GM12878 (cell line): ENCODE measurements around the gene MAP3K4. TPM values are rescaled to one million over a fixed set of nuclear protein-coding genes. Genes with fewer than 3 reads are reported as not detected.

Experiments used
- ATAC-seq: fragments of 200-7000 bp; cut with Tn5 transposase; 3 replicates; pipeline ENCODE4 v1.9.1; 2020; ENCODE audit warnings: mild to moderate bottlenecking, moderate library complexity
- BruUV-seq: library from RNA; stranded (reverse); fragments of 400-500 nt; replicated peaks from 2 replicates; lab custom pipeline; 2021; lab: Mats Ljungman, UMichigan
- CTCF ChIA-PET: fragments of 300-600 bp; sonication (Branson Sonifier 250); formaldehyde crosslinking; extraction: SDS; loops from one replicate; lab custom pipeline; 2021; ENCODE audit warnings: inconsistent platforms; lab: Yijun Ruan, JAX
- POLR2A ChIA-PET: fragments of 350-600 bp; formaldehyde crosslinking; extraction: SDS; loops from one replicate; lab custom pipeline; 2021; ENCODE audit warnings: inconsistent platforms; lab: Charles Lee
- RAD21 ChIA-PET: fragments of 300-600 bp; sonication (Branson Sonifier 250); formaldehyde crosslinking; loops from one replicate; lab custom pipeline; 2023; ENCODE audit warnings: antibody characterized with exemption; ENCODE audit not compliant: unreplicated experiment; lab: Charles Lee
- SMC1A ChIA-PET: fragments of 300-600 bp; sonication (Branson Sonifier 250); formaldehyde crosslinking; loops from one replicate; lab custom pipeline; 2023; ENCODE audit not compliant: unreplicated experiment, uncharacterized antibody; lab: Charles Lee
- DNase-seq: peaks from one replicate; pipeline ENCODE4 v3.0.0-alpha.2; 2011; ENCODE audit warnings: low read depth, low spot score
- FAIRE-seq: peaks from 3 replicates; lab custom pipeline; 2011; peaks lifted over from hg19 to GRCh38; lab: Jason Lieb, UNC
- H2AFZ ChIP-seq: 2 replicates; pipeline ENCODE4 v1.6.0; 2011; ENCODE audit warnings: low read depth, low read length, control low read depth; ENCODE audit not compliant: control insufficient read depth
- H3K27ac ChIP-seq: 2 replicates; pipeline ENCODE4 v1.5.1; 2011; ENCODE audit warnings: control low read depth; ENCODE audit not compliant: control insufficient read depth, insufficient read depth
- H3K27me3 ChIP-seq, 2 experiments: replicated peaks in 1 of 2; 2 replicates each; pipeline versions ENCODE4 v1.6.0 to v1.6.1; 2011; ENCODE audit warnings: low read length in 1 of 2; ENCODE audit not compliant: control insufficient read depth in 2 of 2, insufficient read depth in 2 of 2
- H3K36me3 ChIP-seq, 2 experiments: 2 replicates each; pipeline ENCODE4 v1.5.1; 2011; ENCODE audit warnings: low read length in 1 of 2; ENCODE audit not compliant: control insufficient read depth in 2 of 2, insufficient read depth in 2 of 2
- H3K4me1 ChIP-seq: 2 replicates; pipeline ENCODE4 v1.6.1; 2011; ENCODE audit warnings: mild to moderate bottlenecking, low read length, moderate library complexity, mixed read lengths; ENCODE audit not compliant: control insufficient read depth, insufficient read depth
- H3K4me2 ChIP-seq: 2 replicates; pipeline ENCODE4 v1.6.0; 2011; ENCODE audit warnings: control low read depth; ENCODE audit not compliant: control insufficient read depth, insufficient read depth
- H3K4me3 ChIP-seq: fragments of 200-600 bp; sonication (generic); 2 replicates; pipeline ENCODE4 v1.5.1; 2016
- H3K79me2 ChIP-seq: 2 replicates; pipeline ENCODE4 v1.6.0; 2011; ENCODE audit warnings: low read length; ENCODE audit not compliant: control insufficient read depth, insufficient read depth
- H3K9ac ChIP-seq: 2 replicates; pipeline ENCODE4 v1.8.0; 2011; ENCODE audit warnings: low read length, control low read depth, mixed read lengths; ENCODE audit not compliant: control insufficient read depth, insufficient read depth
- H3K9me3 ChIP-seq: replicated peaks from 3 replicates; pipeline ENCODE4 v1.5.1; 2011; ENCODE audit warnings: mild to moderate bottlenecking, low read length; ENCODE audit not compliant: control insufficient read depth, insufficient read depth
- H4K20me1 ChIP-seq: 2 replicates; pipeline ENCODE4 v1.6.0; 2011; ENCODE audit not compliant: control insufficient read depth, insufficient read depth
- IKZF1 ChIP-seq: fragments of 450-650 bp; conservative IDR thresholded peaks from 2 replicates; pipeline ENCODE4 v1.6.1; 2017; ENCODE audit warnings: antibody characterized with exemption, mild to moderate bottlenecking
- POLR2A ChIP-seq: IDR thresholded peaks from 2 replicates; pipeline ENCODE4 v1.6.1; 2011; ENCODE audit warnings: low read depth, mild to moderate bottlenecking, low read length
- WRNIP1 ChIP-seq: IDR thresholded peaks from 2 replicates; pipeline ENCODE4 v1.6.1; 2011; ENCODE audit warnings: low read depth, low read length, improper control_type of control experiment, borderline replicate concordance
- WGBS: methylation state at CpG from one replicate; pipeline ENCODE4 v1.1.6; 2016; ENCODE audit warnings: low lambda C conversion rate; ENCODE audit not compliant: insufficient replicate concordance, insufficient coverage; ENCODE audit errors: missing lambda C conversion rate; 5-methylcytosine and 5-hydroxymethylcytosine counted together
- in situ Hi-C: fragments of 300-500 bp; cut with MboI; formaldehyde crosslinking; loops from 9 replicates; pipeline ENCODE4 v1.14.3; 2018; ENCODE audit warnings: mixed read lengths
- intact Hi-C: fragments of 100-400 bp; cut with micrococcal nuclease; formaldehyde crosslinking; loops from one replicate; pipeline ENCODE4 v1.14.2; 2022; ENCODE audit not compliant: unreplicated experiment
- polyA plus RNA-seq, 11 experiments: library from polyadenylated mRNA; depleted of rRNA in 4 of 11; unstranded in 6 of 11; stranded (reverse) in 5 of 11; fragments of >200 nt; fragmentation: Nextera tagmentation in 4 of 11; fragmentation: Illumina TruSeq in 1 of 11; extraction: Ambion mirVana in 4 of 11; extraction: Trizol in 1 of 11; gene quantifications; 1 replicate in 1 of 11; 2 replicates in 10 of 11; pipeline versions ENCODE4 v1.2.1 to v1.2.3, GENCODE V29; 2011 to 2016; ENCODE audit warnings: inconsistent platforms in 2 of 11, missing spikeins in 2 of 11, low read depth in 1 of 11
- total RNA-seq, 4 experiments: library from RNA; depleted of rRNA in 3 of 4; stranded (reverse); fragments of >200 nt in 3 of 4; fragmentation: Illumina TruSeq in 1 of 4; extraction: Trizol in 1 of 4; gene quantifications; 2 replicates each; pipeline versions ENCODE4 v1.2.1 to v1.2.3, GENCODE V29; 2013 to 2021

Gene MAP3K4
- total and polyA plus RNA-seq, 10 of the 15 experiments (the other 5 are each of a cell fraction or from before 2014, with no cell fraction given), result 14.0 to 44.5 (median 23.1) TPM

GRCh38 chr6:161134550-161135298, 143.2 kb downstream of the MAP3K4 start:
- intact Hi-C loops, result no loop called here
- no peaks in the 10 kb centered on the region for H3K27me3 ChIP-seq
- no TSS peak for BruUV-seq
- H3K9ac ChIP-seq, result no peak overlapping the region
- peaks cover 13% of the 10 kb centered on the region for H3K4me1 ChIP-seq
- H3K27ac ChIP-seq, result no peak overlapping the region
- H3K79me2 ChIP-seq, result no peaks in the 10 kb centered on the region
- ChIA-PET RAD21 (interaction anchor here (0.9 to 1.2 kb wide), 2 partner anchors 20 to 35 kb away, joined by 3 read pairs; no protein-coding TSS in a partner anchor), POLR2A (interaction anchor here (0.6 kb wide), 1 partner anchor 90 kb away, joined by 4 read pairs; no protein-coding TSS in a partner anchor)
- no peak for FAIRE-seq
- TF ChIP-seq POLR2A, result peak; percentile 49
- TF ChIP-seq IKZF1, result no peak
- TF ChIP-seq WRNIP1, result no peak
- TF ChIP-seq, all 136 proteins: peak for 1
- in situ Hi-C loops, result loop anchor here (25.0 kb wide), 1 partner anchor 228 kb away; no protein-coding TSS in a partner anchor
- Histone ChIP-seq H3K4me2 (no peak overlapping the region), H3K9me3 (no peaks in the 10 kb centered on the region), H3K4me3 (no peak overlapping the region), H2AFZ (no peak overlapping the region), H4K20me1 (no peaks in the 10 kb centered on the region; the same call in 1 of the 2 replicates), H3K36me3 (peaks cover 0 to 1% of the 10 kb centered on the region in 2 experiments; a peak in 3 of 4 replicates)
- SMC1A ChIA-PET, result interaction anchor here (0.9 to 1.6 kb wide), 3 partner anchors 11 to 238 kb away, joined by 3 to 4 read pairs (median 3); no protein-coding TSS in a partner anchor
- WGBS, result 97% methylated on average over 17 of the region's 17 CpGs
- ATAC-seq, result no peak
- CTCF ChIA-PET, result interaction anchor here (0.7 to 1.3 kb wide), 3 partner anchors 142 to 236 kb away, joined by 3 read pairs; no protein-coding TSS in a partner anchor
- no peak for DNase-seq
